Keratinocyte (primary cell): ENCODE measurements around the gene MAL. TPM values are rescaled to one million over a fixed set of nuclear protein-coding genes. Genes with fewer than 3 reads are reported as not detected.

ENCODE experiments used
- DNase-seq: peaks from one replicate; pipeline ENCODE4 v3.0.0-alpha.2; 2011; ENCODE audit warnings: low read depth, missing footprints, low spot score
- FAIRE-seq: peaks from 2 replicates; lab custom pipeline; 2011; peaks lifted over from hg19 to GRCh38; lab: Jason Lieb, UNC
- H2AFZ ChIP-seq: 2 replicates; pipeline ENCODE4 v1.6.0; 2012; ENCODE audit warnings: low read length, control low read depth, inconsistent platforms; ENCODE audit not compliant: control insufficient read depth
- H3K27ac ChIP-seq: 2 replicates; pipeline ENCODE4 v1.5.1; 2011; ENCODE audit warnings: low read length; ENCODE audit not compliant: control insufficient read depth, insufficient read depth
- H3K27me3 ChIP-seq: 3 replicates; pipeline ENCODE4 v1.6.0; 2011; ENCODE audit warnings: low read length; ENCODE audit not compliant: control insufficient read depth, insufficient read depth; ENCODE audit errors: extremely low read depth
- H3K36me3 ChIP-seq, 2 experiments: 2 replicates in 1 of 2; 3 replicates in 1 of 2; pipeline ENCODE4 v1.5.1; 2011; ENCODE audit warnings: low read length in 2 of 2, mild to moderate bottlenecking in 1 of 2; ENCODE audit not compliant: control insufficient read depth in 2 of 2, insufficient read depth in 2 of 2; ENCODE audit errors: extremely low read depth in 1 of 2
- H3K4me1 ChIP-seq: 3 replicates; pipeline ENCODE4 v1.5.1; 2011; ENCODE audit warnings: low read length; ENCODE audit not compliant: control insufficient read depth, insufficient read depth; ENCODE audit errors: extremely low read depth
- H3K4me2 ChIP-seq: 3 replicates; pipeline ENCODE4 v1.6.0; 2011; ENCODE audit warnings: low read depth, low read length; ENCODE audit not compliant: control insufficient read depth, insufficient read depth; ENCODE audit errors: extremely low read depth
- H3K4me3 ChIP-seq, 3 experiments: fragments of 200-600 bp in 1 of 3; sonication (generic) in 1 of 3; 2 replicates in 2 of 3; 3 replicates in 1 of 3; pipeline ENCODE4 v1.5.1; 2011 to 2016; ENCODE audit warnings: low read length in 3 of 3, mild to moderate bottlenecking in 3 of 3, control low read depth in 2 of 3, inconsistent platforms in 1 of 3, low read depth in 1 of 3, mixed read lengths in 1 of 3, mixed run types in 1 of 3, moderate library complexity in 1 of 3; ENCODE audit not compliant: control insufficient read depth in 2 of 3, insufficient read depth in 2 of 3; ENCODE audit errors: extremely low read depth in 1 of 3
- H3K79me2 ChIP-seq: 2 replicates; pipeline ENCODE4 v1.6.0; 2012; ENCODE audit warnings: low read length; ENCODE audit not compliant: control insufficient read depth, insufficient read depth
- H3K9ac ChIP-seq: 3 replicates; pipeline ENCODE4 v1.6.0; 2011; ENCODE audit warnings: low read length; ENCODE audit not compliant: control insufficient read depth, insufficient read depth; ENCODE audit errors: extremely low read depth
- H3K9me1 ChIP-seq: 3 replicates; pipeline ENCODE4 v1.6.0; 2011; ENCODE audit warnings: low read length; ENCODE audit not compliant: control insufficient read depth, insufficient read depth; ENCODE audit errors: extremely low read depth
- H3K9me3 ChIP-seq: 2 replicates; pipeline ENCODE4 v1.5.1; 2012; ENCODE audit warnings: low read depth, low read length; ENCODE audit not compliant: control insufficient read depth
- H4K20me1 ChIP-seq: 3 replicates; pipeline ENCODE4 v1.6.0; 2011; ENCODE audit warnings: low read length; ENCODE audit not compliant: control insufficient read depth, insufficient read depth; ENCODE audit errors: extremely low read depth
- EZH2 ChIP-seq: IDR thresholded peaks from one replicate; pipeline ENCODE4 v1.6.1; 2012; ENCODE audit warnings: inconsistent platforms, mild to moderate bottlenecking, low read length, moderate library complexity
- dilution Hi-C: fragments of 300-500 bp; cut with MboI; formaldehyde crosslinking; loops from one replicate; pipeline ENCODE4 v1.7.0; 2020; ENCODE audit warnings: low sequenced_read_pairs; ENCODE audit not compliant: extremely low pct_ligation_motif_present
- polyA plus RNA-seq, 5 experiments: library from polyadenylated mRNA; depleted of rRNA in 3 of 5; stranded (reverse) in 3 of 5; stranded (forward) in 1 of 5; unstranded in 1 of 5; fragments of >200 nt; gene quantifications; 1 replicate in 1 of 5; 2 replicates in 3 of 5; 3 replicates in 1 of 5; pipeline versions ENCODE4 v1.2.1 to v1.2.3, GENCODE V29; 2011 to 2012; ENCODE audit warnings: missing spikeins in 2 of 5, low read depth in 1 of 5, low replicate concordance in 1 of 5
- TF ChIP-seq, protein P1 (sequence below), 3 experiments: IDR thresholded peaks in 1 of 3; conservative IDR thresholded peaks in 1 of 3; optimal IDR thresholded peaks in 1 of 3; 2 replicates in 2 of 3; 3 replicates in 1 of 3; pipeline versions ENCODE3 to v1.5.1; 2011; ENCODE audit warnings: low read length in 3 of 3, mild to moderate bottlenecking in 3 of 3, moderate library complexity in 2 of 3, control low read depth in 1 of 3, inconsistent platforms in 1 of 3; ENCODE audit not compliant: insufficient read depth in 2 of 3; ENCODE audit errors: extremely low read depth in 1 of 3

Gene MAL
- polyA plus RNA-seq, 1 donor (not counting 4 experiments of a cell fraction or from before 2014, with no cell fraction given): not detected

DNA sequence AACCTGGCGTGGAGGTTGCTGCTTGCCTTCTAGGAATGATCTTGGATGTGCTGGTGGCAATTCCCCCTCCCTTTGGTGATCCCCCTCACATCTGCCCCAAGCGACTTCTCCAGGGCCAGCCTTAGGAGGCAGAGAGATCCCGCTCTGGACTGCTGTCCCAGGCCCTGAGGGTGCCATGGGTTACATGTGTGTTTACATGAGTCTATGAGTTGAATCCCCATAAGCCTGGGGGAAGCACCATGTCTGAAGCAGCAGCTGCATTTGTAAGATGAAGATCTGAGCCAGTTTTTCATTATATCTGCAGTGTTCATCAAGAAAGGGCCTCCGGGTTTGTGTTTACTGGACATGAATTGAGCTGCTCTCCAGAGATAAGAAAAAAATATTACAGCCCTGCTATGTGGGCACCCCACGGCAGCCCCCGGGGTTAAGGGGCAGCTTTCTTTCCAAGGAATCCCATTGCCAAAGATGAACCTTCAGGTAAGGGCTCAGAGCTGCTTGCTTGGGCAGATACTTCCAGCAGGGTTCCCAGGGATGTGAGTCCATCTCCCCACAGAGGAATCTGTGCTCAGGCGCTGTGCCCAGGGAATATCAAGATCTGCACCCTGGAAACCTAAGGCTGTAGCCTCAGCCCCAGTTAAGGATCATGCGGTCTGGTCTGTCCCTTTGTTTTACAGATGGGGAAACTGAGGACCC, 50.1 kb downstream of the MAL start:
- Histone ChIP-seq H3K36me3 (no peaks in the 10 kb centered on the region), H3K79me2 (no peaks in the 10 kb centered on the region), H3K4me2 (no peak overlapping the region), H3K9me3 (no peaks in the 10 kb centered on the region), H3K27ac (no peak overlapping the region), H3K4me1 (no peaks in the 10 kb centered on the region), H2AFZ (no peak overlapping the region), H3K9ac (no peak overlapping the region), H3K9me1 (no peaks in the 10 kb centered on the region), H4K20me1 (no peaks in the 10 kb centered on the region), H3K27me3 (peaks cover 47% of the 10 kb centered on the region), H3K4me3 (no peak overlapping the region)
- TF ChIP-seq, protein P1, sequence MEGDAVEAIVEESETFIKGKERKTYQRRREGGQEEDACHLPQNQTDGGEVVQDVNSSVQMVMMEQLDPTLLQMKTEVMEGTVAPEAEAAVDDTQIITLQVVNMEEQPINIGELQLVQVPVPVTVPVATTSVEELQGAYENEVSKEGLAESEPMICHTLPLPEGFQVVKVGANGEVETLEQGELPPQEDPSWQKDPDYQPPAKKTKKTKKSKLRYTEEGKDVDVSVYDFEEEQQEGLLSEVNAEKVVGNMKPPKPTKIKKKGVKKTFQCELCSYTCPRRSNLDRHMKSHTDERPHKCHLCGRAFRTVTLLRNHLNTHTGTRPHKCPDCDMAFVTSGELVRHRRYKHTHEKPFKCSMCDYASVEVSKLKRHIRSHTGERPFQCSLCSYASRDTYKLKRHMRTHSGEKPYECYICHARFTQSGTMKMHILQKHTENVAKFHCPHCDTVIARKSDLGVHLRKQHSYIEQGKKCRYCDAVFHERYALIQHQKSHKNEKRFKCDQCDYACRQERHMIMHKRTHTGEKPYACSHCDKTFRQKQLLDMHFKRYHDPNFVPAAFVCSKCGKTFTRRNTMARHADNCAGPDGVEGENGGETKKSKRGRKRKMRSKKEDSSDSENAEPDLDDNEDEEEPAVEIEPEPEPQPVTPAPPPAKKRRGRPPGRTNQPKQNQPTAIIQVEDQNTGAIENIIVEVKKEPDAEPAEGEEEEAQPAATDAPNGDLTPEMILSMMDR (optimal IDR thresholded peaks at IDR 0.05 in 1 of 3, IDR thresholded peaks at IDR 0.05 in 1 of 3, conservative IDR thresholded peaks at IDR 0.05 in 1 of 3; ENCODE audit: extremely low read depth in 1 of 3, insufficient read depth in 2 of 3, low read length in 3 of 3): no peak
- no peak for TF ChIP-seq EZH2
- dilution Hi-C loops: no loop called here
- no peak for FAIRE-seq
- no peak for DNase-seq

DNA sequence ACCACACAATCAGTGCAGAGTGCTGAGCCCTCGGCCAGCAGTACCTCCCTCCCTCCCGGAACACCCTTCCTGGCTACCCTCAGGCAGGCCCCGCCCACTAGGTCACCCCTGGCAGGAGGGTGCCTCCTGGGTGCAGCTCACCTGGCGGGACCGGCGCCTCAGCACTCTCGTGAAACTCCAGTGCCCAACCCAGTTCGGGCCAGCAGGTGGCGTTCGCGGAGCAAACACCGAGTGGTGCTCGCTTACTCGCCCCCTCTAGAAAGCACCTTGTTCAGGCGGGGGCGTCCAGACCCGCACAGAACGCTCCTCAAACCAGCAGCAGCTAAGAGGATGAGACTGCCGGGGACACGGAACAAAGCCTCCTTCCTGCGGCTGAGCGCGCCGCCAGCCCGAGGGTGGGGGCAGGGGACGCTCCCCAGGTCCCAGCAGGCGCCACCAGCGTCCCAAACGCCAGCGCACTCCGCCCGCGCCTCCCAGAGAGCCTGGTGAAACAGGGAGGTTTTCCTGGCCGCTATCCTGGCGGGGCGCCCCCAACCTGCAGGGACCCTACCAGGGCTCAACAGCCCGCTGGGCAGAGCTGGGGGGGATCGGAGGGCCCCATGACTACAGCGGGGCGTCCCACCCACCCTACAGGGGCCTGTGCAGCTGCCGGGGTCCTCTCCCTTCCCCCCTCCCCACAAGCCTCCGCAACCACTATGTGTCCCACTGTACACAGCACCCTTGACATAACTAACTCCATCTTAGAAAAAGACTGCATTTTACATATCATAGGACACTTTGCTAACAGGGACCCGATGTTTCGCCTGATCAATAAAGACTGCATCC, 51.4 kb downstream of the MAL start:
- Histone ChIP-seq H3K4me2 (peak overlapping the region; percentile 86), H3K9ac (peak overlapping the region; percentile 28), H3K9me3 (no peaks in the 10 kb centered on the region), H2AFZ (peak overlapping the region; percentile 88), H3K36me3 (no peaks in the 10 kb centered on the region), H3K9me1 (no peaks in the 10 kb centered on the region), H3K79me2 (no peaks in the 10 kb centered on the region), H3K27ac (no peak overlapping the region), H3K4me1 (no peaks in the 10 kb centered on the region), H3K4me3 (peak overlapping the region; percentile 38 to 68 (median 53)), H3K27me3 (peaks cover 47% of the 10 kb centered on the region), H4K20me1 (no peaks in the 10 kb centered on the region)
- TF ChIP-seq, protein P1 (optimal IDR thresholded peaks at IDR 0.05 in 1 of 3, IDR thresholded peaks at IDR 0.05 in 1 of 3, conservative IDR thresholded peaks at IDR 0.05 in 1 of 3; ENCODE audit: extremely low read depth in 1 of 3, insufficient read depth in 2 of 3, low read length in 3 of 3): peak; percentile 70 to 90 (median 86)
- no peak for TF ChIP-seq EZH2
- DNase-seq (peak; percentile 23), FAIRE-seq (no peak)
- dilution Hi-C loops: no loop called here
